ENCODE data around the gene ST7.

- TF ChIP-seq SUZ12 (IDR thresholded peaks at IDR 0.05) (no peak), ZNF384 (IDR thresholded peaks at IDR 0.05) (no peak), SP1 (IDR thresholded peaks at IDR 0.05) (no peak), HDGF (IDR thresholded peaks at IDR 0.05; ENCODE audit: borderline replicate concordance) (no peak), FOXA1 (IDR thresholded peaks at IDR 0.05) (no peak), ARNT (IDR thresholded peaks at IDR 0.05) (no peak), FOXK2 (IDR thresholded peaks at IDR 0.05) (no peak), NFRKB (IDR thresholded peaks at IDR 0.05) (no peak), BHLHE40 (IDR thresholded peaks at IDR 0.05; ENCODE audit: borderline replicate concordance) (no peak), FOXM1 (IDR thresholded peaks at IDR 0.05; ENCODE audit: borderline replicate concordance) (no peak), L3MBTL2 (conservative IDR thresholded peaks at IDR 0.05) (no peak)
- TF ChIP-seq, protein P1, sequence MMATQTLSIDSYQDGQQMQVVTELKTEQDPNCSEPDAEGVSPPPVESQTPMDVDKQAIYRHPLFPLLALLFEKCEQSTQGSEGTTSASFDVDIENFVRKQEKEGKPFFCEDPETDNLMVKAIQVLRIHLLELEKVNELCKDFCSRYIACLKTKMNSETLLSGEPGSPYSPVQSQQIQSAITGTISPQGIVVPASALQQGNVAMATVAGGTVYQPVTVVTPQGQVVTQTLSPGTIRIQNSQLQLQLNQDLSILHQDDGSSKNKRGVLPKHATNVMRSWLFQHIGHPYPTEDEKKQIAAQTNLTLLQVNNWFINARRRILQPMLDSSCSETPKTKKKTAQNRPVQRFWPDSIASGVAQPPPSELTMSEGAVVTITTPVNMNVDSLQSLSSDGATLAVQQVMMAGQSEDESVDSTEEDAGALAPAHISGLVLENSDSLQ (IDR thresholded peaks at IDR 0.05): no peak
Observed at GRCh38 chr7:117178600-117178999, 225.3 kb downstream of the ST7 start.

Data from HEK293T (cell line).